Fibroblast of gingiva (primary cell): ENCODE data around the gene VSTM2L.

Experiments
- DNase-seq: peaks from one replicate; pipeline ENCODE4 v3.0.0-alpha.2; 2011; ENCODE audit warnings: low read depth

Gene VSTM2L

DNA sequence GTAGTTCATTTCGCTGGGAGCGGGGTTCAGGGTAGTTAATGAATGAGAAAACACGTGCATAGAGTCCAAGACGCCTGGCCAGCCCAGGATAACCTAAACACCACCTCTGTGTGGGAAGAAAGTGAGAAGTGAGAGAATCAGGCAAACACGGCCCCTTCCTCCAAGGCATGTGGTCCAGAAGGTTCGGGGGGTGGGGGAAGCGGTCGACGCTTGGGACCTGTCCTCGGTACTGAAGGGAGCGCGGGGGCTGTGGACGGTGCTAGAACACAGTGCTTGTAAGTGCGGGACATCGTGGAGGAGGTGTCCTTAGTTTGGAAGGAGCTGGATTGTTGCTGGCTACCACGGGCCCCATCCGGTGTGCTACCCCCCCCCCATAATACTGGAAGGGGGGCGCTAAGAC is 1.7 kb upstream of the VSTM2L start:
- DNase-seq, result no peak

DNA sequence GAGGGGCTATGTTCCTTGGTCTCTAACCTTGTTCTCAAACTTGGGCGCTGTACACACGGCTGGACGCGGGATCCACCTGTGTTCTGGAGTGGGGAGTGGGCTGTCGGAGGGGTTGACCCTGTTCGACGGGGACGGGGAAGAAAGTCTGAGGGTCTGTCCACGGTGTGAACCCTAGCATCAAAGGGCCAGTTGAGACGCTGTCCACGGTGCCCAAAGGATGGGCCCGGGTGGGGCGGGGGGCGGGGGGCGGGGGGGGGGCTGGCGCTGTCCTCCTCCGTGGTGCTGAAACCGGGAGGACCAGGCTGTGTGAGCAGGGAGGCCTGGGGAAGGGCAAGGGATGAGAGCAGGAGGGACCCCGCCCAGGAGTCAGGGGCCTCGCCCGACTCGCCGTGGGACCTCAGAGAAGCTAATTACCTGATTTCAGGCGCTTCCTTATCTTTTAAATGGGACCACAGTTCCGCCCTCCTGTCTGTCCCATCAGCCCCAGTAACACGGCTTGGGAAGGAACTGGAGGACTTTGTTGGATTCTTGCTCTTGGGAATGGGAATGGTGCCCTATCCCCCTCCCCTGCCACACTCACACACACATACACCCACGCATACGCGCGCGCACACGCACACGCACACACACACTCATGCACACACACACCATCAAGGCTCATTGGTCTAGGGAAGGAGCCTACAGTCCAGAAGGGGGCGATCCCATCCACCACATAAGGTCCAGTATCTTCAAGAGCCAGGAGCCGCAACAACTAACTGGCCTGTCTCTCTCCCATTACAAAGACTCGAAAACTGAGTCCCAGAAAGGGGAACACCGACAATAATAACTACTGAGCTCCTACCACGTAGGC is 1.0 kb upstream of the VSTM2L start:
- peak; percentile 74 for DNase-seq

DNA sequence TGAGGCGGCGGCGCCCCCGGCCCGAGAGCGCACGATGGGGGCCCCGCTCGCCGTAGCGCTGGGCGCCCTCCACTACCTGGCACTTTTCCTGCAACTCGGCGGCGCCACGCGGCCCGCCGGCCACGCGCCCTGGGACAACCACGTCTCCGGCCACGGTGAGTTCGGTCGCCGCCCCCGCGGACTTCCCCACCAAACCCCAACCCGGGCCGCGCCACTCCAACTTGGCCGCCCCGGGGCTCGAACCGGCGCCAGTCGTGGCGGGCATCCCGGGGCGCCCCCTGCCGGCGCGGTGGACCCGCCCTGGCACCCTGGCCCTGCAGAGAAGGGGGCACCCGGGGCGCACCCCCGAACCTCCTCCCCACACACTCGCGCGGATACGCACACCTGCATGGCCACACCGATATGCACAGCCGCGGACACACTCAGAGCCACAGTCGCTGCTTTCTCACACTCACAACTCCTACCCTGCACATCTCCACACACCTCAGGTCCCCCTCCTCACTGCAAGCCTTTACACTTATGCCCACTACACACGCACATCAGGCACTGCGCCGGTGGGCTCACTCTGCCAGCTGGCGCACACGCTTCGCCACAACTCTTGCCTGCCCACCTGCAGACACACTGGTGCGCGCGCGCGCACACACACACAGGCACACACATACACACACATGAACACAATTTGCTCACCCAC is 535 bp downstream of the VSTM2L start:
- no peak for DNase-seq

DNA sequence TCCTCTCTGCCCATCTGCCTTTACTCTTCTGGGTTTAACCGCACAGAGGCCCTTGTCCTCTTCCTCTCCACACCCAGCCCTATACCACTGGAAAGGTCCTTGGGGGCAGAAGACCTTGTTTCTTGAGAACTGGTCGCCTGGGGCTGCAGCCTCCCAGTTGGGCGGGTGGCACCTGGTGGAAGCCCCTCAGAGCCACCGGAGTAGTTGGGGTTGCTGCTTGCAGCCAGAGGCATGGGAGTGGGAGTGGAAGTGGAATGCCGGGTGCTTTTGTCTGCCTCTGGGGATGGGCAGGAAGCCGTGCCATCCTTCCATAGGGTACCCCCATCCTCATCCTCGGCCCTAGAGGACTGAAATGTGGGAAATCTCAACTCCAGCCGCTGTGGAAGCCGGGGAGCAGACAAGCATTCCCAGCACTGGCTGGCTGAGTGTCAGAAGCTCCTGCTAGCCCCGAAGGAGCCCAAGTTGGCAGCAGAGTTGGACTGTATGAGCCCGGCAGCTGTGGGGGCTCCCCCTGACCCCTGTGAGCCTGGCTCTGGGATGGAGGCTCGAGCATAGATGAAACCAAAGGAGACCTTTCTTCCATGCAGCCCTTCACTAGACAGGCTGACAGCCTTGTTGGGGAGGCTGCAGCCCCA is 1.2 kb downstream of the VSTM2L start:
- no peak for DNase-seq

DNA sequence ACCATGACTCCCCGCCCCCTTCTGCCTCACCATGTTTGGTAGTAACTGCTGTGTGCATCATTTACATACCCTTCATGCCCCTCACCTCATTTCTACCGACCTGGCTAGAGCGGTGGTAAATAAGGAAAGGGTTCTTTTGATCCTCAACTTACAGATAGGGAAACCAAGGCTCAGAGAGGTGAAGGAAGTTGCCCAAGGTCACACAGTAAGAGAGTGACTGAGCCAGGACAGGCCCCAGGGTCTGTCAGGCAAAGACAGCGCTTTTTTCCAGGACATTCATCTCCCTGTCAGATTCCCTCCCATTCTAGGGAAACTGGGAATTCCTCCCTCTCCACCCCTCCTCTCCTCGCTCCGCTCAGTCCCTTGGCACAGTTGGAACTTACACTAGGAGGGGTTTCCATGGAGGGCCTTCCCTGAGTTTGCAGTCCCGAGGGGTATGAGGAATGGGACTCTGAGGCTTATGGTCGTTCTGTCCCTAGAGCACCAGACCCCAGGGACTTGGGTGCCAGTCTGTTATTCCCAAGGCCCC is 2.0 kb downstream of the VSTM2L start:
- DNase-seq, result no peak

DNA sequence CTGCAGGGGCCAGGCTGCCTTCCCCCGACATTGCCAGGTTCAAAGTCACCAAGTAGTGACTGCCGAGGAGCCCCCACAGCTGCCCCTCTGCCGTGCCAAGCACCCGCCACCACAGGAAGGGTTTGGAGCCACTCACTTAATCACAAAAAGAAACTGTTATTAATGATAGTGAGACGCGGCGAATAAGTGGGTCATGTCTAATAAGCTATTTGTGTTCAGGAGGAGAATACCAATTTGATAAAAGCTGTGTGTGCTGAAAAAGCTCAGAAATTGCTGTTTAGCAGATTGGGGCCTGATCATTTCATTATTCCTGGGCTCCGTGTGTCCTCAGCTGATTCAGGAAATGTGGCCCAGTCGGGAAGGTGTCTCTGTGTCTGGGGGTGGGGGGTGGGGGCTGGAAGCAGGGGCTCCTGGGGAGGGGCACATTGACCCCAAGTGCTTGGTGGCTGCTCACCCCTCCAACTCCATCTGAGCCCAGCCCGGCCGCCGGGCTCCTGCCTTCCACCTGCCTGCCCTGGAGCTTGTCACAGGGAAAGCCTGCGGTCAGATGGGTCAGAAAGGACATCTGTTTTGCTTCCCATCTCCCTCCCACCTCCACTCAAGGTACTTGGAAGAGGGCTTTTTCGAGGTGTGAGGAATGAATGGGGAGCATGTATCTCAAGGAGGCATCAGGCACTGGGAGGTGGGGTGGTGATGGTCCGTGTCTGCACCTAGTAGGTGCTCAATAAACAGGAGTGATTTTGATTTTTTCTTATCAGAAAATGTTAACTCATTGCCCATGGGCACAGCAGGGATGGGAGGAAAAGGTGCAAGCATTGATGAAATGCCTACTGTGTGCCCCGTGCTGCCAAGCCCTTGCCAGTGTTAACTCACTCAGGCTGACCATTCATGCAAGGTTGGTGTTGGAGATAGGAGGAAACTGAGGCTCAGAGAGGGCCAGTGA is 3.0 kb downstream of the VSTM2L start:
- no peak for DNase-seq

DNA sequence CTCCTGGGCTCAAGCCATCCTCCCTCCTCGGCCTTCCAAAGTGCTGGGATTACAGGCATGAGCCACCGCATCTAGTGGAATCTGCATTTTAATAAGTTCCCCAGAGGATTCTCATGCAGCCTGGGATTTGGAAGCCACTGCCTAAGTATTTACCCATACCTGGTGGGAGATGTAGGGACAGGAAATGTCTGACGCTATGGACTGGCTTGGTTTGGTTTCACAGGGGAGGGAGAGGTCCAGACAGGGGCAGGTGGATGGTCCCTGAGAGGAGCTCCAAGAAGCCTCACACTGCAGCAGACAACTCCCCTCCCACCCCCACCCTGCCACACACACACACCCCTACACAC is 4.4 kb downstream of the VSTM2L start:
- no peak for DNase-seq

DNA sequence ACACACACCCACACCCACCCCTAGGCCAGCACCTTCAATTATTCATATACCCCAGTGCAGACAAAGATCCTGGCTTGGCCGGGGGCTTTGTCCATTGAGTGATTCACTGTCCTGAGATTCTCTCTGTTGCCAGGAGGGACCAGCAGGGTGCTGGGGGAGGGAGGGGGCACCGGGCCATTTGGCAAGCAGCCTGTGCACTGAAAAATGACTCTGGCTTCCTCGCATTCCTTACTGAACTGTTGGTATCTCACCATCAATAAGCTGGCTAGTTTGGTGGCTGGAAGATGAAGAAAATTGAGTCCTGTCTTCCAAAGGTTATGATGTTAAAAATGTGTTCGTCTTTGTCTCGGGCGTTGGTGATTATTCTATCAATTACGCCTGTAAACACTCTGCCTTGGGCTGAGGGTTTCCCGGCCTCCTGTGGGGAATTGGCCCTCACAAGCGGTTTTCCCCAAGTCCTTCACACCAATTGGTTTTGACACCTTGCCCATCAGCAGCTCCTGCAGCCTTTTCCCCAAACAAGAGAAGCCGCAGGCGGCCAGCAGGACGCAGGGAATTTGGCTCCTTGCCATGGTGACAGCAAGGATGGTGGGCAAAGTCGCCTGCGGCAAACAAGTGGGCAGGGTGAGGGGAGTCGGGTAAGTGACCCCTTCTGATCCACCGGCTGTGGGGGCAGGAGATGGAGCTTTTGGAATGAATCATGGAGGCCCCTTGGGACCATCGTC is 4.9 kb downstream of the VSTM2L start:
- DNase-seq, result peak; percentile 41

DNA sequence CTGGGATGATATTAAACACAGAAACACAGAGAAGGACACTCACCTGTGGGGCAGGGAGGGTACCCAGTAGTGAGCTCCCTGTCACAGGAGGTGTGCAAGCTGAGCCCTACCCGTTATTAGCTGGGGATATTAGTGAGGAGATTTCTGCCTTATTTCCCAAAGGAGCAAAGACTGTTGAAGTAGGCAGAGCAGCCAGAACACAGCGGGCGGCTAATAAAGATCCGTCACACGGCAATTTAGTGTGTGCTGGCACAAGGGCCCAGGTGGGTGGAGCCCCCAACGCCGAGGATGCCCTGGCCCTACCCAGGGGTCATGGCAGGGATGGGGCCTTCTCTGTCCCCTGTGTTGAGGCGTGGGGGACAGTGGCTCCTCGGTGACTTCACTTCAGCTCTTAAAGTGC is 8.3 kb downstream of the VSTM2L start:
- no peak for DNase-seq

DNA sequence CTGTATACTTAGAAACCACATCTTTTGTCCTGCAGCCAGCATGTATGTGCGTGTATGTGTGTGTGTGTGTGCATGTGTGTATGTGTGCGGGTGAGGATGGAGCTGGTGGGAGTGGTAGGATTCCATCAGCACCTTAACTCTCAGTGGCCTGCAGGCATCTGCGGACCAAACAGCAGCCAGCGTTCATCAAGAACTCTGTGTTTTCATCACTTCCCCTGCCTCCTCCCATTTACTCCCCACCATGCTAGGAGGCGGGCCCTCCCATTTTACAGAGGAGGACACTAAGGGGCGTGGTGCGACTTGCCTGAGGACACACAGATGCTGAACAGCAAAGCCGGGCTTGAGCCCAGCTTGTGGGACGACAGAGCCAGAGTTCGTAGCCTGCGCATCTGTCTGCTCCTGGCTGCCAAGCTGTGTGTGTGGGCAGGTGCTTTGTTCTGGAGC is 8.9 kb downstream of the VSTM2L start:
- DNase-seq, result peak; percentile 16

DNA sequence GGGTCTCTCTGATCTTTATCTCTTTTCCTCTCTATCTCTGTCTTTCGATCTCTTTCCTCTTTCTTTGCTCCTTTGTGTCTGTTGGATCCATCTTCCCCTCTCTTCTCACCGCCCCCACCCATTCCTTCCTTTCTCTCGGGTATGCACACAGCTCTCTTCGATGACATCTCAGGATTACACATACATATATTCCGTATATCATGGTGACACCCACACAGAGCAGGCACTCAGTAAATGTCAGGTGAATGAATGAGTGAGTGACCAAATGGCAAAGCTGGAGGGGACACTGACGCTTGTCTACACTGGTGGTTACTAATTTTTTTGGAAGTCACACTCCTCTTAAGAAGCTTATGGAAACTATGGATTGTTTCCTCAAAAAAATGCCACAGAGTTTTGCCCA is 9.9 kb downstream of the VSTM2L start:
- DNase-seq, result no peak

DNA sequence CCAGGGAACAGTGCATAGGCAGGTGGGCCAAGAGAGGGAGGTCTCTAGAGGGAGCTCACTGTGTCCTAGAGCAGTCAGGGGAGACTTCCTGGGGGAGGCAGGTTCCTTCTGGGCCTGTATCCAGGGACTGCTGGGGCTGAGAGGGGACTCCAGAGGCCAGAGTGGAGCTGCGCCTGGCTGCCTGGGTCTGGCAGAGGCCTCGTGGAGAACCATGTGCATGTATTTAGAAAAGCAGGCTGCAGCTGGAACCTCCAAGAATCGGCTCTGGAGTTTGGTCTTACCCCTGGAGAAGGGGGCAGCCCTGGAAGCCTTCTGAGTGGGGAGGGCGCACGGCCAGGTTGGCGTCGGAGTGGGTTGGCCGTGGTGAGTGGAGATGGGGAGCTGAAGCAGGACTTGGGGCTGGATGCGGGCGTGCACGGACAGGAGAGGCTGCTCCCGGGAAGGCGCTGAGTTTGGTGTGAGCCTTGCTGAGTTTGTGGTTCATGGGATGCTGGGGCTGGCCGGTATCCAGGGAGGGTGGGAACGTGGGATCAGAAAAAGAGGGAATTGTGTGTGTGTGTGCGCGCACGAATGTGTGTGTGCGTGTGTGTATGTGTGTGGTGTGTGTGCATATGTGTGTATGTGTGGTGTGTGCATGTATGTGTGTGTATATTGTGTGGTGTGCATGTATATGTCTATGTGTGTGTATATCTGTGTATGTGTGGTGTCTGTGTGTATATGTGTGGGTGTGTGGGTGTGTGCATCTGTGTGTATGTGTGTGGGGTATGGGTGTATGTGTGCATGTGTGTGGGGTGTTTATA is 10.8 kb downstream of the VSTM2L start:
- no peak for DNase-seq

DNA sequence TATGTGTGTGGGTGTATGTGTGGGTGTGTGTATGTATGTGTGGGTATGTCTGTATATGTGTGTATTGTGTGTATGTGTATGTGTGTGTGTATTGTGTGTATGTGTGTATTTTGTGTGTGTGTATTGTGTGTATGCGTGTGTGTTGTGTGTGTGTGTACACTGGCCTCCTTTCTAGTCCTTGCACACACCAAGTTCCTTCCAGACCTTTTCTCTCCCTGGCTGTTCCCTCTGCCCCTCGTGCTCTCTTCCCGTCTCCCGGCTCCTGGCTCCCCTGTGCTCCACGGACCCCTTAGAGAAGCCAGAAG is 11.4 kb downstream of the VSTM2L start:
- no peak for DNase-seq

DNA sequence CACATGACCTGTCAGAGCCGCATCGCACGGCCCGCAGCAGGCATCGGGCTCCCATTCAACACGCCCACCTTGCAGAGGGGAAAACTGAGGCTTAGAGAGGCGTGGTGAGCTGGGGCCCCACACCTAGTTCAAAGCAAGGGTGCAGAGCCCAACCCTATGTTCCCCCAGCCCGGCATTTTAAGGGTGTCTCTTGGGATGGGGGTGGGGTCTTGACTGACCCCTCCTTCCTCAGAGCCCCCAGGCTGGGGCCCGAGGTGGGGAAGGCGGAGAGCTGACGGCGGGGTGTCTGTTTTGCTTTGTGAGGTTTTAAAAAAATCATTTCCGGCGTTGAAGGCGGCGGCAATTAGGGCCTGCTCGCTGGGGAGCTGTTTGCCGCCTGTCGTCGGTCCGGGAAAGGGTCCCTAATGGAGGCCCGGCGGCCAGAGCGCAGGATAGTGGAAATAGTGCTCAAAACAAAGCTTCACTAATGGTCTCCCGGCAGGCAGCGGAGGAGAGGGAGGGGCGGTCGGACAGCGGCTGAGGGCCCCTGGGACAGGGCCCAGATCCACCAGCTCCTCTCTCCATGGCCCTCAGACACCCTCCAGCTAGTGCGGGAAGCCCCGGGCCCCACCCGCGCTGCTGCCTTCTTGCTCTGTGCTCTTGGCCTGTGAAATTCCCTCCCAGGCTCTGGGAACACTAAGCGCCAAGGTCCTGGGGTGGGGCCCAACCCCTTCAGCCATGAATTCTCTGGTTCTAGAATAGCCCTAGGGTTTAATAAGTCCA is 11.9 kb downstream of the VSTM2L start:
- DNase-seq, result no peak

DNA sequence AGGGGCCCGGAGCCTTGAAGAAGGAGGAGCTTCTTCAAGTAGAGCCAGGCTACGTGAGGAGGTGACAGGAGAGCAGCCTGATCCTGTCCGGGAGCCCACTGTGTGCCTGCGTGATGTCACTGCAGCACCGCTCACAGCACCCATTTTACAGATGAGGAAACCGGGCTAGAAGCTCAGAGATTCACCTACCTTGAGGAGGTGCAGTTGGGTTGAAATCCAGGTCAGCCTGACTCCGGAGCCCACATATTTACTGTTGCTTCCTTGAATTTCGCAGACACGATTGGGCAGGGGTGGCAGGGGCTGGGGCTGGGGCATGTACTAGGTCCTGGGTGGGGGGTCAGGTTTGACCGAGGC is 12.5 kb downstream of the VSTM2L start:
- DNase-seq, result no peak

DNA sequence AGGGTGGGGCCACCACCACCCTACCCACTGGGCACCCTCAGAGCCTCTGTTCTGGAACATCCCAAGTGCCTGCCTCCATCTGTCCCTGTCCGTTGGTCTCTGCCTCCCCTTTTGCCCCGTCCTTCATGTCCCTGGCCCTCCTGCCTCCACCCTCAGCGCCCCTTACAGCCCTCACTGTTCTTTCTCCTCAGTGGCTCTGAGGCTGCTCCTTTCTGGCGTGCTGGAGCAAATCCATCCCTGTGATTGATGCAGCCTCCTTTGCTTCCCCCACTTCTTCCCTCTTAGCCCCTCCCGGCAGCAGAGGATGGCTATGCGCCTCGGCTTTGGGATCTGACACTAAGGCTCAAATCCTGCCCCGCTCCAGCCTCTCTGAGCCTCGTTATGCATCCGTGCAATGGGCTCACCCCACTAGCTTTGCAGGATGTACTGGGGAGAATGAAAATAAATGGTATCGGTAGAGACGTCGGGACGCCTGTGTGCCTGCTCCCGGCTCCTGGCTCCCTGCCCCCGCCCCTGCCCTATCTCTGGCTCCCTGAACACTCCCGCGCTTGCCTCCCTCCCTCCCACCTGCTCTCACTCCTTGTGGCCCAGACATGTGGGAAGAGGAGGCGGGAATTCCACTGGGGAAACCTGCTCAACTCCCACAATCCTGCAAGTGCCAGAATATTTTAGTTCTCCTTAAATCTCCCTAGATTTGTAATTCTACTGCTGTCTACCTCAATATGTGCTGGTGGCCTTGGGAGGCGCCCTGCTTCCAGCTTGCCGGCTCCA is 13.1 kb downstream of the VSTM2L start:
- no peak for DNase-seq

DNA sequence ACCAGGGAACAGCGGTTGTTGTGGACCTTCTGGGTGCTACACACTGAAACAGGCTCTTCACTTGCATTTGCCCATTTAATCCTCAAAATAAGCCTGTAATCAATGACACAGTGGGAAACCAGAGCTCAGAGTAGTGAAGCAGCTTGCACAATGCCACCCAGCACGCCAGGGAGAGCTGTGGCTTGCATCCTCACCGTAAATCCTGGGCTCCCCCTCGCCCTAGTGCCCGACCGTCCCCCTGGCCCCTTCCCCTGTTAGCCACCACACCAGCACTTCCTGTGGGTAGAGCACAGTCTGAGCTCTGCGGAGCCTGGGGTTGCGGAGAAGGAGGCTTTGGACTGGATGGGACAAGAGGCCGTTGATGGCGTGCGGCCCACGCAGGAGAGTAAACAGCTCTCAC is 14.5 kb downstream of the VSTM2L start:
- DNase-seq, result no peak

DNA sequence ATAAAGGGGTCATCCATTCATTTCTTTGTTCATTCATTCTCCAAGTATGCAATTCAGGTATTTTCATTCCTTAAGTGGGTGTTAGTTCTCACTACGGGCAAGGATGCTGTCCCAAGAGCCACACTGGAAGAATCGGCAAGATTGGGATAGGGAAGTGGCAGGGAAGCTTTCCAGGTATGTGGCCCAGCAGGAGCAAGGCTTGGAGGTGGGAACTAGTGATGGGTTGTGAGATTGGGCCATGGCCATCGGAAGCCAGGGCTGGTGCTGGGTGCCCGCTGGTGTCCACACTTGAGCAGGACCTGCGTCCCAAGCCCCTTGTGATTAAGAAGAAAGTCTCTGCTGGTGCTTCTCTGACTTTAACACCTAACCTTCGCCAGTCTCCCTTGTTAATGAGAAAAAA is 15.1 kb downstream of the VSTM2L start:
- DNase-seq, result no peak

DNA sequence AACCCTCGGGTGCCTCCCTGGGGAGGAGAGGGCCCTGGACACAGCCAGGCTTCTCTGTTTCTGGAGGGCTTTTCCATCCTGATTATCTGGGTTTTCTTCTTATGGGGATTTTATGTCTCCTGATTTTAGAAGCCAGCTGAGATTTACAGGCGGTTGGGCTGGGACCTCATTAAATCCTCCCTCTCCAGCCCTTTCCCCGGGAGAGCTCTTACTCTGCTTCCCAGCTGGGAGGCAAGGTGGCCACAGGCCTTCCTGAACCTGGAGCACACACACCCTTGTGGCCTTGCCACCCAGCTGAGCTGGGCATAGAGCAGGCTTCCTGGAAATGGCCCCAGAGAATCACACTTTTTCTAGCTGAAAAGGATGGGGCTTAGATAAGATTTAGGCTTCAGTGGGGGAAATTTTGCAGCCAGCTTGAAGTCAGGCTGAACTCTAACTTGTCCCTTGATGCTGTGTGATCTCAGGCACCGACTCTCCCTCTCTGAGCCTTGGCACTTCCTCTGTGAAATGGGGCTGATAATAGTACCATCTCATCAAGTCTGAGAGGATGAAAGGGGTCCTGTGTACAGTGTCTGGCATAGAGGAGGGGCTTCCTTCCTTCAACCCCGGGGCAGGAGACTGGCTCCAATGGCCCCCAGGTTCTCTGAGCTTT is 16.6 kb downstream of the VSTM2L start:
- no peak for DNase-seq
